ENCODE measurements around the gene MAPK6. TPM values are rescaled to one million over a fixed set of nuclear protein-coding genes. Genes with fewer than 3 reads are reported as not detected.
"Not testable (repeated sequence)": the region's sequence is repeated elsewhere in the genome, so short reads cannot be mapped to it uniquely, and the experiment has no call there.

Gene MAPK6
- total RNA-seq, 2 donors from 2014 or later, result 80.2 to 81.6 TPM

DNA sequence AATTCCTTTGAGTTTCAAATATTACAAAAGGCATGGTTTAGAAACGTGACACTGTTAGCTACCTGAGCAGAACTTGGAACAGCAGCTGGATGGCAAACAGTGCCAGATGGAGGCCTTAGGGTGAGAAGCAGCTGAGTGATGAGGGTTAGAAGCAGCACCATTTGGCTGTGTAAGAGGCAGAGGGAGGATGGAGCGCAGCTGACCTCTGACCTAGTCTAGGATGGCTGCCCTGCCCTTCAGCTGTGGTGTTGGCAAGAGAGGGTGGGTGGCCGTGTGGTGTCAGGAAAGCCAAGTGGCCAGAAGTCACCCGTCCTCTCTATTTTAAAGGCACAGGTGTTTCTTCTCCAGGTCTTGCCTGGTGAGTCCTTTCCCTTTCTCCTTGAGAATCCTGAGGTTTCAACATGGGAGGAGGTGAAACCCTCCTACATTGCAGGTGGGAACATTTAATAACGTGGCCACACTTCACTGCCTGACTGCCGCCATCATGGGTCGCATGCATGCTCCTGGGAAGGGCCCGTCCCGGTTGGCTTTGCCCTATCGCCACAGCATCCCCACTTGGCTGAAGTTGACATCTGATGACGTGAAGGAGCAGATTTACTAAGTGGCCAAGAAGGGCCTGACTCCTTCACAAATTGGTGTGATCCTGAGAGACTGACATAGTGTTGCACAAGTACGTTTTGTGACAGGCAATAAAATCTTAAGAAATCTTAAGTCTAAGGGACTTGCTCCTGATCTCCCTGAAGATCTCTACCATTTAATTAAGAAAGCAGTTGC, 76.0 kb downstream of the MAPK6 start:
- Mint-ChIP-seq H3K4me3 (no peak overlapping the region), H3K36me3 (ENCODE audit: low read depth) (peaks cover 2% of the 10 kb centered on the region), H3K27me3 (ENCODE audit: insufficient read depth) (no peaks in the 10 kb centered on the region), H3K4me1 (peaks cover 7% of the 10 kb centered on the region), H3K9me3 (peaks cover 8% of the 10 kb centered on the region), H3K27ac (no peak overlapping the region)
- Histone ChIP-seq H3K9me3 (ENCODE audit: control insufficient read depth, low read length) (peaks cover 6% of the 10 kb centered on the region), H3K9ac (ENCODE audit: extremely low read depth, low read length, poor library complexity, severe bottlenecking) (no peak overlapping the region), H3K27me3 (ENCODE audit: control insufficient read depth, insufficient read depth, low read length, poor library complexity, severe bottlenecking) (no peaks in the 10 kb centered on the region), H3K4me3 (ENCODE audit: low read length) (no peak overlapping the region), H3K36me3 (ENCODE audit: control insufficient read depth, insufficient read depth, low read length) (no peaks in the 10 kb centered on the region), H3K4me1 (ENCODE audit: control insufficient read depth, insufficient read depth, low read length) (no peaks in the 10 kb centered on the region), H3K27ac (ENCODE audit: low read depth, low read length) (no peak overlapping the region)
- TF ChIP-seq, protein P1, sequence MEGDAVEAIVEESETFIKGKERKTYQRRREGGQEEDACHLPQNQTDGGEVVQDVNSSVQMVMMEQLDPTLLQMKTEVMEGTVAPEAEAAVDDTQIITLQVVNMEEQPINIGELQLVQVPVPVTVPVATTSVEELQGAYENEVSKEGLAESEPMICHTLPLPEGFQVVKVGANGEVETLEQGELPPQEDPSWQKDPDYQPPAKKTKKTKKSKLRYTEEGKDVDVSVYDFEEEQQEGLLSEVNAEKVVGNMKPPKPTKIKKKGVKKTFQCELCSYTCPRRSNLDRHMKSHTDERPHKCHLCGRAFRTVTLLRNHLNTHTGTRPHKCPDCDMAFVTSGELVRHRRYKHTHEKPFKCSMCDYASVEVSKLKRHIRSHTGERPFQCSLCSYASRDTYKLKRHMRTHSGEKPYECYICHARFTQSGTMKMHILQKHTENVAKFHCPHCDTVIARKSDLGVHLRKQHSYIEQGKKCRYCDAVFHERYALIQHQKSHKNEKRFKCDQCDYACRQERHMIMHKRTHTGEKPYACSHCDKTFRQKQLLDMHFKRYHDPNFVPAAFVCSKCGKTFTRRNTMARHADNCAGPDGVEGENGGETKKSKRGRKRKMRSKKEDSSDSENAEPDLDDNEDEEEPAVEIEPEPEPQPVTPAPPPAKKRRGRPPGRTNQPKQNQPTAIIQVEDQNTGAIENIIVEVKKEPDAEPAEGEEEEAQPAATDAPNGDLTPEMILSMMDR (conservative IDR thresholded peaks at IDR 0.05), result no peak
- WGBS, 2 experiments (ENCODE audit: insufficient coverage in 1 of 2, insufficient read length in 1 of 2), result 89 to 92% methylated on average over 11 to 12 of the region's 12 CpGs
- DNase-seq, result no peak

DNA sequence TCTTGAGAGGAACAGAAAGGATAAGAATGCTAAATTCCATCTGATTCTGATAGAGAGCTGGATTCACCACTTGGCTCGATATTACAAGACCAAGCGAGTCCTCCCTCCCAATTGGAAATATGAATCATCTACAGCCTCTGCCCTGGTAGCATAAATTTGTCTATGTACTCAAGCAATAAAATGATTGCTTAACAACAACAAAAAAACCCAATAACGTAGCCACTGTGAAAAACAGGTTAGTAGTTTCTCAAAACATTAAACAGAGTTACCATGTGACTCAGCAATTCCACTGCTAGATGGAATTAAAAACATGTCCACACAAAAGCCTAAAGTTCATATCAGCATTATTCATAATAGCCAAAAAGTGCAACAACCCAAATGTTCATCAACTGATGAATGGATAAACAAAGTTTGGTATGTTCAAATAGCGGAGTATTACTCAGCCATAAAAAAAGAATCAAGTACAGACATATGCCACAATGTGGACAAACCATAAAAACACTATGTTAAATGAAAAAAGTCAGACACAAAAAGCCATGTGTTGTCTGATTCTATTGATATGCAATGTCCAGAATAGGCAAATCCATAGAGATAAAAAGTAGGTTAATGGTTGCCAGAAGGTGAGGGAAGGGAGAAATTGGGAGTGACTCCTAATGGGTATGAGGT, 76.7 kb downstream of the MAPK6 start:
- DNase-seq, result no peak
- Histone ChIP-seq H3K9ac (ENCODE audit: extremely low read depth, low read length, poor library complexity, severe bottlenecking) (no peak overlapping the region), H3K4me3 (ENCODE audit: low read length) (no peak overlapping the region), H3K9me3 (ENCODE audit: control insufficient read depth, low read length) (no peaks in the 10 kb centered on the region), H3K36me3 (ENCODE audit: control insufficient read depth, insufficient read depth, low read length) (no peaks in the 10 kb centered on the region), H3K27me3 (ENCODE audit: control insufficient read depth, insufficient read depth, low read length, poor library complexity, severe bottlenecking) (no peaks in the 10 kb centered on the region), H3K4me1 (ENCODE audit: control insufficient read depth, insufficient read depth, low read length) (no peaks in the 10 kb centered on the region), H3K27ac (ENCODE audit: low read depth, low read length) (no peak overlapping the region)
- Mint-ChIP-seq H3K4me1 (peaks cover 7% of the 10 kb centered on the region), H3K27ac (no peak overlapping the region), H3K4me3 (no peak overlapping the region), H3K36me3 (ENCODE audit: low read depth) (no peaks in the 10 kb centered on the region), H3K9me3 (peaks cover 2% of the 10 kb centered on the region), H3K27me3 (ENCODE audit: insufficient read depth) (no peaks in the 10 kb centered on the region)
- TF ChIP-seq, protein P1 (conservative IDR thresholded peaks at IDR 0.05), result no peak
- WGBS, 2 experiments (ENCODE audit: insufficient coverage in 1 of 2, insufficient read length in 1 of 2), result 91 to 100% methylated on average over 1 to 4 of the region's 4 CpGs

DNA sequence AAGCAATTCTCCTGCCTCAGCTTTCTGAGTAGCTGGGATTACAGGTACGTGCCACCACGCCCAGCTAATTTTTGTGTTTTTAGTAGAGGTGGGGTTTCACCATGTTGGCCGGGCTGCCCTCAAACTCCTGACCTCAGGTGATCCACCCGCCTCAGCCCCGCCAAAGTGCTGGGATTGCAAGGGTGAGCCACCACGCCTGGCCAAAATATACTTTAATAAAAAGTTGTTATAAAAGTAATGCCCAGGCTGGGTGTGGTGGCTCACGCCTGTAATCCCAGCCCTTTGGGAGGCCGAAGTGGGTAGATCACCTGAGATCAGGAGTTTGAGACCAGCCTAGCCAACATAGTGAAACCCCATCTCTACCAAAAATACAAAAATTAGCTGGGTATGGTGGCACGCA, 77.5 kb downstream of the MAPK6 start:
- H3K4me1 Mint-ChIP-seq; H3K27ac ChIP-seq (ENCODE audit: low read depth, low read length); H3K9ac ChIP-seq (ENCODE audit: extremely low read depth, low read length, poor library complexity, severe bottlenecking); H3K36me3 Mint-ChIP-seq (ENCODE audit: low read depth); H3K4me1 ChIP-seq (ENCODE audit: control insufficient read depth, insufficient read depth, low read length); H3K27me3 Mint-ChIP-seq (ENCODE audit: insufficient read depth); H3K4me3 ChIP-seq (ENCODE audit: low read length); H3K9me3 Mint-ChIP-seq; H3K27me3 ChIP-seq (ENCODE audit: control insufficient read depth, insufficient read depth, low read length, poor library complexity, severe bottlenecking); H3K27ac Mint-ChIP-seq; DNase-seq; H3K36me3 ChIP-seq (ENCODE audit: control insufficient read depth, insufficient read depth, low read length); H3K4me3 Mint-ChIP-seq; H3K9me3 ChIP-seq (ENCODE audit: control insufficient read depth, low read length): not testable (repeated sequence)
- WGBS, 2 experiments (ENCODE audit: insufficient coverage in 1 of 2, insufficient read length in 1 of 2), result 90 to 100% methylated on average over 3 to 9 of the region's 9 CpGs
